ENCODE results near the gene TLR2. TPM values are rescaled to one million over a fixed set of nuclear protein-coding genes. Genes with fewer than 3 reads are reported as not detected.

TLR2 gene
- total and polyA plus RNA-seq, 2 of the 4 experiments (the other 2 are of a cell fraction), result under 0.01 to 0.03 TPM

DNA sequence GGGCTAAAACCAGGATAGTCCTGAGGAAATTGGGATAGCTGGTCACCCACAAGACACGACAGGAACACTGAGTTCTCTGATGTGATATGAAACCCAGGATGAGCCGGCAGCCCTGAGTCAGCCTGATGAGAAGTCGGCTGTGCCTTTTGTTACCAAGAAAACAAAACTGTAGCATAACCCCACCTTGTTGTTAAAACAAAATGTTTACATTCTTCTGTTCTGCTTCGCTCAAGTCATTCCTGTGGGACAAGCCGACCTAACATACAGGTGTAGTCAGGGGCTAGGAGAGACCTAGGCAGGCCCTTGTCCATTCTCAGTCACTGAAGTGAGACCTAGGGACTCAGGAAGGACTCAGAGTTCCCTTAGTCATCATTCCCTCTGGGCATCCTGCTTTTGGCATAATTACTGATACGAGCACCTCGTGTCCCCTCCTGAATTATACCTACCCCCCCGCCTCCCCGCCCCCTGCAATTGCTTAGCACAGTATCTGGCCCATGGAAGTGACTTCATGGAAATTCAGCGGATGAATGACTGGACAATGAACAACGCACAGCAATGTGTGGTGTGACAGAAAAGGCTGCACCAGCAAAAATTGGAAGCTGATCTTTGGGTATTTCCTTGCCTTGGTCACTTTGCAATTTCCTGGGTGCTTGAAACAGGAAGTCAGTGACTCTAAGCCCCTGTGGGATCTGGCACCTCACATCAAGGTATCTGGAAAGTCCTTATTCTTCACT, 31.9 kb upstream of the TLR2 start:
- no peak overlapping the region for H3K4me3 ChIP-seq (ENCODE audit: insufficient read depth, low read depth, low read length)
- in situ Hi-C loops (cut with MboI; ENCODE audit: low sequenced_read_pairs), result no loop called here
- no peaks in the 10 kb centered on the region for H4K20me1 ChIP-seq (ENCODE audit: insufficient read depth, low read length)
- no peak overlapping the region for H3K4me2 ChIP-seq (ENCODE audit: low read depth, low read length)
- no peak overlapping the region for H4K8ac ChIP-seq (ENCODE audit: low read depth in 2 of 2, low read length in 2 of 2)
- no peaks in the 10 kb centered on the region for H3K4me1 ChIP-seq (ENCODE audit: control insufficient read depth, insufficient read depth, low read length)
- H2BK20ac ChIP-seq (ENCODE audit: low read depth, low read length), result no peak overlapping the region
- H3K56ac ChIP-seq (ENCODE audit: extremely low read depth, insufficient read depth, low read length), result no peak overlapping the region
- intact Hi-C loops (cut with micrococcal nuclease), result no loop called here
- dilution Hi-C loops (cut with HindIII; ENCODE audit: low sequenced_read_pairs, unreplicated experiment), result no loop called here
- H4K5ac ChIP-seq (ENCODE audit: low read depth, low read length), result no peak overlapping the region
- POLR2A ChIA-PET (ENCODE audit: unreplicated experiment), result no interaction called here
- H2AK5ac ChIP-seq (ENCODE audit: low read depth, low read length), result no peak overlapping the region
- no peaks in the 10 kb centered on the region for H3K79me1 ChIP-seq (ENCODE audit: low read depth in 1 of 2, low read length in 2 of 2)
- H3K9ac ChIP-seq (ENCODE audit: low read depth, low read length), result no peak overlapping the region
- CTCF ChIA-PET, result no interaction called here
- ATAC-seq (ENCODE audit: low read depth) (no peak), DNase-seq (no peak)
- no peak overlapping the region for H3K27ac ChIP-seq (ENCODE audit: insufficient read depth, low read length)
- TF ChIP-seq MAZ (IDR thresholded peaks at IDR 0.05; ENCODE audit: borderline replicate concordance, low read depth, low read length), result no peak
- no peak for TF ChIP-seq MAFK (IDR thresholded peaks at IDR 0.05; ENCODE audit: low read depth, low read length)
- TF ChIP-seq, protein P1, sequence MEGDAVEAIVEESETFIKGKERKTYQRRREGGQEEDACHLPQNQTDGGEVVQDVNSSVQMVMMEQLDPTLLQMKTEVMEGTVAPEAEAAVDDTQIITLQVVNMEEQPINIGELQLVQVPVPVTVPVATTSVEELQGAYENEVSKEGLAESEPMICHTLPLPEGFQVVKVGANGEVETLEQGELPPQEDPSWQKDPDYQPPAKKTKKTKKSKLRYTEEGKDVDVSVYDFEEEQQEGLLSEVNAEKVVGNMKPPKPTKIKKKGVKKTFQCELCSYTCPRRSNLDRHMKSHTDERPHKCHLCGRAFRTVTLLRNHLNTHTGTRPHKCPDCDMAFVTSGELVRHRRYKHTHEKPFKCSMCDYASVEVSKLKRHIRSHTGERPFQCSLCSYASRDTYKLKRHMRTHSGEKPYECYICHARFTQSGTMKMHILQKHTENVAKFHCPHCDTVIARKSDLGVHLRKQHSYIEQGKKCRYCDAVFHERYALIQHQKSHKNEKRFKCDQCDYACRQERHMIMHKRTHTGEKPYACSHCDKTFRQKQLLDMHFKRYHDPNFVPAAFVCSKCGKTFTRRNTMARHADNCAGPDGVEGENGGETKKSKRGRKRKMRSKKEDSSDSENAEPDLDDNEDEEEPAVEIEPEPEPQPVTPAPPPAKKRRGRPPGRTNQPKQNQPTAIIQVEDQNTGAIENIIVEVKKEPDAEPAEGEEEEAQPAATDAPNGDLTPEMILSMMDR (conservative IDR thresholded peaks at IDR 0.05; ENCODE audit: low read depth, low read length), result no peak
- TF ChIP-seq RCOR1 (IDR thresholded peaks at IDR 0.05; ENCODE audit: insufficient replicate concordance, low read length), result no peak
- no peak for TF ChIP-seq NFE2L2 (IDR thresholded peaks at IDR 0.05; ENCODE audit: low read depth, low read length)
- no TSS peak for BruUV-seq (replicated peaks)
- H3K9me3 ChIP-seq (ENCODE audit: control insufficient read depth, insufficient read depth, low read length), result no peaks in the 10 kb centered on the region
- no peak overlapping the region for H3K18ac ChIP-seq (ENCODE audit: low read depth, low read length)
- no peak overlapping the region for H3K23ac ChIP-seq (ENCODE audit: low read depth, low read length)
- H3K27me3 ChIP-seq (ENCODE audit: control insufficient read depth, insufficient read depth, low read length), result peaks cover 12% of the 10 kb centered on the region
- H3K4ac ChIP-seq (ENCODE audit: low read depth, low read length), result no peak overlapping the region
- no peak overlapping the region for H2AFZ ChIP-seq (replicated peaks; ENCODE audit: low read length, poor library complexity)
- WGBS, 2 experiments (ENCODE audit: extremely low coverage in 2 of 2, insufficient read length in 1 of 2), result 80% methylated on average over 1 of the region's 11 CpGs; no CpG with 5 or more reads in 1 of the 2 experiments
- H3K14ac ChIP-seq (replicated peaks; ENCODE audit: low read depth, low read length), result no peak overlapping the region
- H2BK5ac ChIP-seq (ENCODE audit: low read depth, low read length, poor library complexity, severe bottlenecking), result no peak overlapping the region
- H2BK120ac ChIP-seq (ENCODE audit: low read depth, low read length), result no peak overlapping the region
- H3K9me1 ChIP-seq (ENCODE audit: insufficient read depth, low read length), result peaks cover 4% of the 10 kb centered on the region; the same call in 1 of the 2 replicates
- no peak overlapping the region for H4K91ac ChIP-seq (ENCODE audit: insufficient read depth, low read depth, low read length)
- no peak overlapping the region for H2BK15ac ChIP-seq (ENCODE audit: low read depth, low read length)
- no peak overlapping the region for H2AK9ac ChIP-seq (replicated peaks; ENCODE audit: low read depth, low read length, poor library complexity)
- H3K36me3 ChIP-seq (ENCODE audit: control insufficient read depth, insufficient read depth, low read length), result no peaks in the 10 kb centered on the region

Data from IMR-90 (cell line).